NT2/D1 (cell line): ENCODE measurements around the gene STXBP6.

Experiments used
- DNase-seq: peaks from one replicate; pipeline ENCODE4 v3.0.0-alpha.2; 2011; ENCODE audit warnings: low read depth, low spot score
- H3K27me3 ChIP-seq: 2 replicates; pipeline ENCODE4 v1.6.0; 2011; ENCODE audit warnings: mild to moderate bottlenecking; ENCODE audit not compliant: insufficient read length, insufficient read depth
- H3K36me3 ChIP-seq: 2 replicates; pipeline ENCODE4 v1.6.1; 2011; ENCODE audit warnings: mild to moderate bottlenecking, low read length, mixed read lengths; ENCODE audit not compliant: insufficient read depth, insufficient read length
- H3K4me1 ChIP-seq: 2 replicates; pipeline ENCODE4 v1.5.1; 2011; ENCODE audit not compliant: insufficient read depth, insufficient read length
- H3K4me3 ChIP-seq: 2 replicates; pipeline ENCODE4 v1.5.1; 2011; ENCODE audit warnings: low read depth; ENCODE audit not compliant: insufficient read length
- H3K9ac ChIP-seq: 2 replicates; pipeline ENCODE4 v1.6.0; 2011; ENCODE audit warnings: low read depth; ENCODE audit not compliant: insufficient read length
- H3K9me3 ChIP-seq: 2 replicates; pipeline ENCODE4 v1.5.1; 2011; ENCODE audit warnings: mild to moderate bottlenecking, low read length; ENCODE audit not compliant: insufficient read depth
- SUZ12 ChIP-seq: IDR thresholded peaks from 2 replicates; pipeline ENCODE4 v1.6.1; 2011; ENCODE audit not compliant: insufficient read length, insufficient read depth; ENCODE audit errors: extremely low read depth
- YY1 ChIP-seq: IDR thresholded peaks from 2 replicates; pipeline ENCODE4 v1.6.1; 2011; ENCODE audit not compliant: insufficient read length, insufficient read depth
- ZNF274 ChIP-seq: IDR thresholded peaks from 2 replicates; pipeline ENCODE4 v1.6.1; 2011; ENCODE audit warnings: mild to moderate bottlenecking, low read depth, low read length

The STXBP6 gene

GRCh38 chr14:25001601-25002000 is 48.3 kb downstream of the STXBP6 start:
- no peak for DNase-seq
- TF ChIP-seq YY1 (no peak), ZNF274 (no peak), SUZ12 (no peak)
- no peaks in the 10 kb centered on the region for H3K4me1 ChIP-seq
- no peaks in the 10 kb centered on the region for H3K36me3 ChIP-seq
- no peaks in the 10 kb centered on the region; the same call in 1 of the 2 replicates for H3K9me3 ChIP-seq
- no peak overlapping the region for H3K9ac ChIP-seq
- H3K4me3 ChIP-seq: no peak overlapping the region
- H3K27me3 ChIP-seq: no peaks in the 10 kb centered on the region

DNA sequence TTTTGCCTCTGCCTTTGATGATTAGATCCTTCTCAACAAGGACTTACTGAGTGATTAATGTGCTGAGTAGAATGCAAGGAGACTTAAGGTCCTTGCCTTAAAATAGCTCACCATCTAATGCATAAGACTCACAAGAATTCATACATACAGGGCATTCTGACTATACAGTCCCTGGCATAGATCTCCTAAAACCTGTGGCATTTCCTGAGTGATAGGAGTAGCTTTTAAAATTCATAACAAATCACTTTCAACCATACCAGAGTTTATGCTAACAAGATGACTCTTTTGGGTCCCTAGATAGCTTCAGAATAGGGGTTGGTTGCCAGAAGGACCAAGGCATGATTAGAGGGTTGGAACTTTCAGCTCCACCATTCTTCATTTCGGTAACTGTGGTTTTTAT is 48.8 kb downstream of the STXBP6 start:
- Histone ChIP-seq H3K27me3 (no peaks in the 10 kb centered on the region), H3K36me3 (no peaks in the 10 kb centered on the region), H3K9me3 (no peaks in the 10 kb centered on the region; the same call in 1 of the 2 replicates), H3K9ac (no peak overlapping the region), H3K4me3 (no peak overlapping the region), H3K4me1 (no peaks in the 10 kb centered on the region)
- no peak for DNase-seq
- no peak for TF ChIP-seq SUZ12
- TF ChIP-seq YY1: no peak
- no peak for TF ChIP-seq ZNF274

DNA sequence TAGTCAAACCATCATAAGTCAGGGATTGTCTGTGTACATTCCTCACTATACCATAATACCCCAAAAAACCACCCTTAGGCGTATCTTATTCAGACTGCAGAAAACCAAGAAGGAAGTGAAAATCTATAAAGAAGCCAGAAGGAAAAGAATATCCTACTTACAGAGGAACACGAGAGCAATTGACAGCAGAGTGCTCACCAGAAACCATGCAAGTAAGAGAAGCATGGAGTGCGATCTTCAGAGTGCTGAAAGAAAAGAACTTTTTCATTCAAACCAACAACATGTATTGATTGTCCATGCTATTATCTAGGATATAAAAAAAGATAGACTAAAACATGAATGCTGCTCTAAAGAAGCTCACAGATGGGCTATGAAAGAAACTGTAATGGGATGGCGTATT is 50.8 kb downstream of the STXBP6 start:
- H3K9me3 ChIP-seq: no peaks in the 10 kb centered on the region; the same call in 1 of the 2 replicates
- no peak overlapping the region for H3K9ac ChIP-seq
- H3K27me3 ChIP-seq: no peaks in the 10 kb centered on the region
- DNase-seq: no peak
- no peaks in the 10 kb centered on the region for H3K36me3 ChIP-seq
- H3K4me3 ChIP-seq: no peak overlapping the region
- no peaks in the 10 kb centered on the region for H3K4me1 ChIP-seq
- no peak for TF ChIP-seq ZNF274

GRCh38 chr14:24996930-24997725 is 52.8 kb downstream of the STXBP6 start:
- H3K36me3 ChIP-seq: no peaks in the 10 kb centered on the region
- no peaks in the 10 kb centered on the region for H3K27me3 ChIP-seq
- DNase-seq: no peak
- no peak overlapping the region for H3K9ac ChIP-seq
- no peaks in the 10 kb centered on the region for H3K4me1 ChIP-seq
- TF ChIP-seq YY1: no peak
- no peak overlapping the region for H3K4me3 ChIP-seq
- no peaks in the 10 kb centered on the region; the same call in 1 of the 2 replicates for H3K9me3 ChIP-seq

DNA sequence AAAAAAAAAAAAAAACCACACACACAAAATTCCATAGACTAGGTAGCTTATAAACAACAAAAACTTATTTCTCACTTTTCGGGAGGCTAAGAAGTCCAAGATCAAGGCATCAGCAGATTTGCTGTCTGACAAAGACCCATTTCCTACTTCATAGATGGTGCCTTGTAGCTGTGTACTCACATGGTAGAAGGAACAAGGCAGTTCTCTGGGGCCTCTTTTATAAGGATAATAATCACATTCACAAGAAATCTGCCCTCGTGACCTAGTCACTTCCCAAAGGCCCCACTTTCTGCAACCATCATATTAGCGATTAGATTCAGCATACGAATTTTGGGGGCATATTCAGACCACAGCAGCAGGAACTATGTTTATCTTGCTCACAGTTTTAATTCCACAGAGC is 54.9 kb downstream of the STXBP6 start:
- Histone ChIP-seq H3K4me3 (no peak overlapping the region), H3K36me3 (no peaks in the 10 kb centered on the region), H3K27me3 (no peaks in the 10 kb centered on the region), H3K9ac (no peak overlapping the region), H3K9me3 (no peaks in the 10 kb centered on the region; the same call in 1 of the 2 replicates), H3K4me1 (no peaks in the 10 kb centered on the region)
- DNase-seq: no peak
- TF ChIP-seq ZNF274 (no peak), SUZ12 (no peak), YY1 (no peak)

GRCh38 chr14:24993631-24994030 is 56.3 kb downstream of the STXBP6 start:
- no peaks in the 10 kb centered on the region for H3K36me3 ChIP-seq
- H3K27me3 ChIP-seq: no peaks in the 10 kb centered on the region
- H3K9me3 ChIP-seq: no peaks in the 10 kb centered on the region
- no peak overlapping the region for H3K4me3 ChIP-seq
- no peaks in the 10 kb centered on the region for H3K4me1 ChIP-seq
- no peak for TF ChIP-seq ZNF274
- TF ChIP-seq SUZ12: no peak
- TF ChIP-seq YY1: no peak
- H3K9ac ChIP-seq: no peak overlapping the region
- DNase-seq: no peak

DNA sequence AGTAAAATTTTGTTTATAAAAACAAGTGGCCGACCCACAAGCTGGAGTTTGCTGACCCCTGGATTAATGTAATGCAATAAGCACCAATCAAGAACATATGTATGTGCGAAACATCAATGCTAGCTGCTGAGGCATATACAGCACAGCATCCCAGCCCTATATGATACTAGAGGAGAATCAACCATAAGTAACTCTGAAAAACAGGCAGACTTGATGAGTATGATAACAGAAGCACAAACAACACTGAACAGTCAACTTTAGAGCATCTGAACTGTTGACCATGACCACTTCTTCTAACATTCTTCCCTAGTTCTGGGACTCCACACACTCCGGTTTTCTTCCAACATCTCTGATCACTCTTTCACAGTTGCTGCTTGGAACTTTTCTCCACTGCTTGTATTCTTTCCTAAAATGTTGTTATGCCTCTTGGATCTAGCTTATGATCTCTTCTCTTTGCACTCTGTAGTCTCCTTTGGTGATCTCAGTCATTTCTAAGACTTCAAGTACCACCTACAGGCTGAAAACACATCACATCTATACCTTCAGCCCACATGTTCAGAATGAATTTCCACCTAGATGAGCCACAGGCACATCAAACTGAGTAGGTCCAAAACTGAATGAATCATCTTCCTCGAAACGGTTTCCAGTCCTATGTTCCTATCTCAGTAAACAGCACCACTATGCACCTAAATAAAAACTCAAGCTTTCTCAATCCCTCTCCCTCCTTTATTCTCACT is 57.2 kb downstream of the STXBP6 start:
- Histone ChIP-seq H3K27me3 (no peaks in the 10 kb centered on the region), H3K9ac (no peak overlapping the region), H3K36me3 (no peaks in the 10 kb centered on the region), H3K4me3 (no peak overlapping the region), H3K4me1 (no peaks in the 10 kb centered on the region), H3K9me3 (no peaks in the 10 kb centered on the region)
- DNase-seq: no peak
- TF ChIP-seq ZNF274: no peak
- no peak for TF ChIP-seq SUZ12
- no peak for TF ChIP-seq YY1
